B cell (primary cell): ENCODE measurements around the gene CALD1.

Experiments used
- EZH2 ChIP-seq: IDR thresholded peaks from 2 replicates; pipeline ENCODE4 v1.6.1; 2012; ENCODE audit warnings: borderline replicate concordance, low read depth, mild to moderate bottlenecking, moderate library complexity, low read length; ENCODE audit not compliant: insufficient read depth, poor library complexity, severe bottlenecking
- TF ChIP-seq, protein P1 (sequence below): fragments of 200-600 bp; IDR thresholded peaks from one replicate; pipeline ENCODE4 v1.8.0; 2022; ENCODE audit warnings: antibody characterized with exemption, mild to moderate bottlenecking

DNA sequence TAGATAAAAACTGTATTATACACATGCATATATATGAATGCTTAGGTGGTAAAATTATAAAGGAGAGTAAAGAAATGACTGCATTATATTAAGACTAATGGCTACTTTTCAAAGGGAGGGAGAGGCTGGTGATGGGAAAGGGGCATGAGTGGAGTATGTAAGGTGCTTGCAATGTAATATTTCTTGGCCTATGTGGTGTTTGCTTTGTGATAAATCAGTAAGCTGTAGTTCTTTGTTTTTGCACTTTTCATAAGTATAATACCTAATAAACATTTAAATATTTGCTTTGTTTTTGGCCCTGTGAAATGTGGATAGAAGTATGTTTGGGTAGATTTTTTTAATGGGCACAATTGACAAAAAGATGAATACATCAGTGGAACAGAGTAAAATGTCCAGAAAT lies 232.8 kb downstream of the CALD1 start:
- TF ChIP-seq, protein P1, sequence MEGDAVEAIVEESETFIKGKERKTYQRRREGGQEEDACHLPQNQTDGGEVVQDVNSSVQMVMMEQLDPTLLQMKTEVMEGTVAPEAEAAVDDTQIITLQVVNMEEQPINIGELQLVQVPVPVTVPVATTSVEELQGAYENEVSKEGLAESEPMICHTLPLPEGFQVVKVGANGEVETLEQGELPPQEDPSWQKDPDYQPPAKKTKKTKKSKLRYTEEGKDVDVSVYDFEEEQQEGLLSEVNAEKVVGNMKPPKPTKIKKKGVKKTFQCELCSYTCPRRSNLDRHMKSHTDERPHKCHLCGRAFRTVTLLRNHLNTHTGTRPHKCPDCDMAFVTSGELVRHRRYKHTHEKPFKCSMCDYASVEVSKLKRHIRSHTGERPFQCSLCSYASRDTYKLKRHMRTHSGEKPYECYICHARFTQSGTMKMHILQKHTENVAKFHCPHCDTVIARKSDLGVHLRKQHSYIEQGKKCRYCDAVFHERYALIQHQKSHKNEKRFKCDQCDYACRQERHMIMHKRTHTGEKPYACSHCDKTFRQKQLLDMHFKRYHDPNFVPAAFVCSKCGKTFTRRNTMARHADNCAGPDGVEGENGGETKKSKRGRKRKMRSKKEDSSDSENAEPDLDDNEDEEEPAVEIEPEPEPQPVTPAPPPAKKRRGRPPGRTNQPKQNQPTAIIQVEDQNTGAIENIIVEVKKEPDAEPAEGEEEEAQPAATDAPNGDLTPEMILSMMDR: no peak
- no peak for TF ChIP-seq EZH2
